Tibial nerve (tissue), 3 donors: Measurements from ENCODE around the gene AVPR1A.

Source experiments
- POLR2A ChIP-seq, 2 donors: fragments of 450-650 bp; IDR thresholded peaks; one replicate each; pipeline ENCODE4 v1.6.1; 2017; ENCODE audit warnings: antibody characterized with exemption in 2 of 2, mild to moderate bottlenecking in 2 of 2, moderate library complexity in 2 of 2
- TF ChIP-seq, protein P1 (sequence below), 5 experiments: fragments of 200-600 bp in 3 of 5; fragments of 450-650 bp in 2 of 5; sonication (generic) in 3 of 5; IDR thresholded peaks; one replicate each; pipeline ENCODE4 v1.5.1; 2016 to 2019; ENCODE audit warnings: antibody characterized with exemption in 5 of 5, mild to moderate bottlenecking in 3 of 5, moderate library complexity in 2 of 5

- TF ChIP-seq, protein P1, sequence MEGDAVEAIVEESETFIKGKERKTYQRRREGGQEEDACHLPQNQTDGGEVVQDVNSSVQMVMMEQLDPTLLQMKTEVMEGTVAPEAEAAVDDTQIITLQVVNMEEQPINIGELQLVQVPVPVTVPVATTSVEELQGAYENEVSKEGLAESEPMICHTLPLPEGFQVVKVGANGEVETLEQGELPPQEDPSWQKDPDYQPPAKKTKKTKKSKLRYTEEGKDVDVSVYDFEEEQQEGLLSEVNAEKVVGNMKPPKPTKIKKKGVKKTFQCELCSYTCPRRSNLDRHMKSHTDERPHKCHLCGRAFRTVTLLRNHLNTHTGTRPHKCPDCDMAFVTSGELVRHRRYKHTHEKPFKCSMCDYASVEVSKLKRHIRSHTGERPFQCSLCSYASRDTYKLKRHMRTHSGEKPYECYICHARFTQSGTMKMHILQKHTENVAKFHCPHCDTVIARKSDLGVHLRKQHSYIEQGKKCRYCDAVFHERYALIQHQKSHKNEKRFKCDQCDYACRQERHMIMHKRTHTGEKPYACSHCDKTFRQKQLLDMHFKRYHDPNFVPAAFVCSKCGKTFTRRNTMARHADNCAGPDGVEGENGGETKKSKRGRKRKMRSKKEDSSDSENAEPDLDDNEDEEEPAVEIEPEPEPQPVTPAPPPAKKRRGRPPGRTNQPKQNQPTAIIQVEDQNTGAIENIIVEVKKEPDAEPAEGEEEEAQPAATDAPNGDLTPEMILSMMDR (IDR thresholded peaks at IDR 0.05), result no peak
- no peak for TF ChIP-seq POLR2A (IDR thresholded peaks at IDR 0.05)
Measured at GRCh38 chr12:63154560-63154959, 3.6 kb upstream of the AVPR1A start.
